ENCODE data around the gene SPTLC3.

SPTLC3 gene

DNA sequence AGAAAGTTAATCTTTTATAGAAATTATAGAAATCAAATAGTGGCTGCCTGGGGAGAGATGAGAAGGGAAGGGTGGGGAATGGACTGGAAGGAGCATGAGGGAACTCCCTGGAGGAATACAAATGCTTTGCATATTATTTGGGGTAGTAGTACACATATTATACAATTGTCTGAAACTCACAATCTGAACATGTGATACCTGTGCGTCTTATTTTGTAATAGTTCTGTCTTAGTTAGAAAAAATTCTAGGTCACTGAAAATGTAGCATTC is 30.7 kb upstream of the SPTLC3 start:
- TF ChIP-seq CTCF (IDR thresholded peaks at IDR 0.05), result no peak

GRCh38 chr20:12978613-12979495 is 29.9 kb upstream of the SPTLC3 start:
- TF ChIP-seq CTCF (IDR thresholded peaks at IDR 0.05), result no peak

GRCh38 chr20:12982098-12982497 is 26.7 kb upstream of the SPTLC3 start:
- no peak for TF ChIP-seq CTCF (IDR thresholded peaks at IDR 0.05)

- TF ChIP-seq CTCF (IDR thresholded peaks at IDR 0.05), result no peak
Measured at GRCh38 chr20:12984069-12984765, 24.6 kb upstream of the SPTLC3 start.

GRCh38 chr20:12984863-12985262 is 23.9 kb upstream of the SPTLC3 start:
- no peak for TF ChIP-seq CTCF (IDR thresholded peaks at IDR 0.05)

DNA sequence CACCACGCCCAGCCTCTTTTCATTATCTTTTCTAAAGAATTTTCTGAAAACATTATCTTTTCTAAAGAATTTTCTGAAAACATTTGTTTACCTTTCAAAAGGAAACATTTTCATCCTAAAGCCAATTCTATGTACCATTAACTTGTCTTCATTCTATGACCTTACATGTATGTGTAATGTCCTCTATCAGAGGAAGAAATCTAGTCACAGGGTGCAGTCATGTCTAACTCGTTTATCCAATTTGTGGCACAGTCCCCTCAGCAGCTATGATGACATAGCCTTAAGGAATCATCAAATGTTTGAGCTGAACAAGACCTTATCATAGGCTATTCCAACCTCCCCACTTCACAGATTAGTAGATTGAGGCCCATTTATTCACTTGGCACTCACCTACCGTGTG is 21.5 kb upstream of the SPTLC3 start:
- TF ChIP-seq CTCF (IDR thresholded peaks at IDR 0.05), result no peak

- no peak for TF ChIP-seq CTCF (IDR thresholded peaks at IDR 0.05)
Measured at GRCh38 chr20:12989586-12990115, 19.1 kb upstream of the SPTLC3 start.

All from LNCAP (cell line).